Measurements from ENCODE around the gene MOCOS. TPM values are rescaled to one million over a fixed set of nuclear protein-coding genes. Genes with fewer than 3 reads are reported as not detected.

MOCOS gene
- total RNA-seq, 1 experiment from 2014 or later = 4.2 TPM

DNA sequence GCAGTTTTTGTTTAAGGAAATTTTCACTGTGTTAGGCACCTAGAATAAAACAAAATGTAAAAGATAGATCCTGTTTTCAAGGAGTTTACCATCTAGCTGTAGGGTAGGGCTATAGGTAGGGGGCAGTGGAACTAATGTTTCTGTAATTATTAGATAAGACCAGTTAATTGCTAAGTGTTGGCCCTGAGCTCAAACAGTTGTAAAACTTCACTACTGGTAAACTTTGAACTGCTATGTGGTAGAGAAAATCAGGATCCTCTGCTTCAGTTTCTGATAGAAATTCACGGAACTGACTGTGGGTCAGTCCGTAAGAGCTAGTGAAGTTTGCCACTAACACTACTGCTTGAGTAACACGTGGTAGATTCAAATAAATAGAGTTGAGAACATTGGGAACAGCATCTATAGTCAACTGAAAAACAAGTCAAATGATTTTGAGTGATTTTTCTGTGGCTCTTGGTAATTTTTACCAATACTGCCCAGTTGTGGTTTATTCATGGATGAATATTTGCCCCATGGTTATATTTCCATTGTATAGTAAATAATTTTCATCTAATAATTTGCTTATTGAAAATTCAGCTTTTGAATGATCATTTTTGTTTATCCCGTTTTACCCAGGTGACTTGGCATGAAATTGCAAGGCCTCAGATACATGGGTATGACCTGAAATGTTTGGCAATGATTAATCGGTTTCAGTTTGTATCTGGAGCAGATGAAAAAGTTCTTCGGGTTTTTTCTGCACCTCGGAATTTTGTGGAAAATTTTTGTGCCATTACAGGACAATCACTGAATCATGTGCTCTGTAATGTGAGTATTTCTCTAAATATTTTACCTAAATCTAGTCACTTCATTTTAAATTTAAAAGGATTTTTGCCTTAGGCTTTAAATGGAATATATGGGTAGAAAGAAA, 31.2 kb upstream of the MOCOS start:
- Mint-ChIP-seq H3K9me3 (no peaks in the 10 kb centered on the region), H3K4me1 (no peaks in the 10 kb centered on the region), H3K36me3 (peaks cover 74% of the 10 kb centered on the region), H3K4me3 (no peak overlapping the region), H3K27ac (no peak overlapping the region), H3K27me3 (ENCODE audit: low read depth) (no peaks in the 10 kb centered on the region)
- ATAC-seq = no peak
- no peak for DNase-seq (ENCODE audit: low spot score)
- ChIA-PET POLR2A (no interaction called here), CTCF (no interaction called here)
- TF ChIP-seq GRHL2 (CRISPR knock-in tag; IDR thresholded peaks at IDR 0.05; ENCODE audit: insufficient replicate concordance, severe bottlenecking) = no peak
- TF ChIP-seq, protein P1, sequence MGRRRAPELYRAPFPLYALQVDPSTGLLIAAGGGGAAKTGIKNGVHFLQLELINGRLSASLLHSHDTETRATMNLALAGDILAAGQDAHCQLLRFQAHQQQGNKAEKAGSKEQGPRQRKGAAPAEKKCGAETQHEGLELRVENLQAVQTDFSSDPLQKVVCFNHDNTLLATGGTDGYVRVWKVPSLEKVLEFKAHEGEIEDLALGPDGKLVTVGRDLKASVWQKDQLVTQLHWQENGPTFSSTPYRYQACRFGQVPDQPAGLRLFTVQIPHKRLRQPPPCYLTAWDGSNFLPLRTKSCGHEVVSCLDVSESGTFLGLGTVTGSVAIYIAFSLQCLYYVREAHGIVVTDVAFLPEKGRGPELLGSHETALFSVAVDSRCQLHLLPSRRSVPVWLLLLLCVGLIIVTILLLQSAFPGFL (CRISPR knock-in tag; IDR thresholded peaks at IDR 0.05; ENCODE audit: borderline replicate concordance) = no peak
- TF ChIP-seq ZBTB43 (CRISPR knock-in tag; IDR thresholded peaks at IDR 0.05) = no peak
- TF ChIP-seq, protein P2, sequence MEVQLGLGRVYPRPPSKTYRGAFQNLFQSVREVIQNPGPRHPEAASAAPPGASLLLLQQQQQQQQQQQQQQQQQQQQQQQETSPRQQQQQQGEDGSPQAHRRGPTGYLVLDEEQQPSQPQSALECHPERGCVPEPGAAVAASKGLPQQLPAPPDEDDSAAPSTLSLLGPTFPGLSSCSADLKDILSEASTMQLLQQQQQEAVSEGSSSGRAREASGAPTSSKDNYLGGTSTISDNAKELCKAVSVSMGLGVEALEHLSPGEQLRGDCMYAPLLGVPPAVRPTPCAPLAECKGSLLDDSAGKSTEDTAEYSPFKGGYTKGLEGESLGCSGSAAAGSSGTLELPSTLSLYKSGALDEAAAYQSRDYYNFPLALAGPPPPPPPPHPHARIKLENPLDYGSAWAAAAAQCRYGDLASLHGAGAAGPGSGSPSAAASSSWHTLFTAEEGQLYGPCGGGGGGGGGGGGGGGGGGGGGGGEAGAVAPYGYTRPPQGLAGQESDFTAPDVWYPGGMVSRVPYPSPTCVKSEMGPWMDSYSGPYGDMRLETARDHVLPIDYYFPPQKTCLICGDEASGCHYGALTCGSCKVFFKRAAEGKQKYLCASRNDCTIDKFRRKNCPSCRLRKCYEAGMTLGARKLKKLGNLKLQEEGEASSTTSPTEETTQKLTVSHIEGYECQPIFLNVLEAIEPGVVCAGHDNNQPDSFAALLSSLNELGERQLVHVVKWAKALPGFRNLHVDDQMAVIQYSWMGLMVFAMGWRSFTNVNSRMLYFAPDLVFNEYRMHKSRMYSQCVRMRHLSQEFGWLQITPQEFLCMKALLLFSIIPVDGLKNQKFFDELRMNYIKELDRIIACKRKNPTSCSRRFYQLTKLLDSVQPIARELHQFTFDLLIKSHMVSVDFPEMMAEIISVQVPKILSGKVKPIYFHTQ (CRISPR knock-in tag; IDR thresholded peaks at IDR 0.05) = no peak
- TF ChIP-seq ZNF532 (CRISPR knock-in tag; IDR thresholded peaks at IDR 0.05; ENCODE audit: borderline replicate concordance) = no peak
- no peak for TF ChIP-seq ETV6 (CRISPR knock-in tag; IDR thresholded peaks at IDR 0.05)
- TF ChIP-seq NR3C1 (CRISPR knock-in tag; conservative IDR thresholded peaks at IDR 0.05; ENCODE audit: low read depth) = no peak
- TF ChIP-seq HMGXB4 (CRISPR knock-in tag; IDR thresholded peaks at IDR 0.05) = no peak
- no peak for TF ChIP-seq E2F5 (CRISPR knock-in tag; IDR thresholded peaks at IDR 0.05)
- TF ChIP-seq STAT6 (CRISPR knock-in tag; conservative IDR thresholded peaks at IDR 0.05; ENCODE audit: low read depth) = no peak
- no peak for TF ChIP-seq EMX1 (CRISPR knock-in tag; IDR thresholded peaks at IDR 0.05)
- TF ChIP-seq ZNF138 (CRISPR knock-in tag; conservative IDR thresholded peaks at IDR 0.05) = no peak
- TF ChIP-seq FOXK1 (CRISPR knock-in tag; IDR thresholded peaks at IDR 0.05) = no peak
- TF ChIP-seq PRDM15 (CRISPR knock-in tag; IDR thresholded peaks at IDR 0.05) = no peak
- TF ChIP-seq GTF2I (CRISPR knock-in tag; conservative IDR thresholded peaks at IDR 0.05) = no peak
